ENCODE data around the gene COPB2.
A peak's percentile ranks its signal among the peaks of the same experiment; 100 is the strongest.
"Not testable (repeated sequence)": the region's sequence is repeated elsewhere in the genome, so short reads cannot be mapped to it uniquely, and the experiment has no call there.

COPB2 gene

GRCh38 chr3:139389552-139390368 lies at the start of gene COPB2:
Gene COPB2 (minus strand): TSS chr3:139389647. CDS start chr3:139389550, 97 bp downstream.
- DNase-seq (peak; percentile 99), ATAC-seq (peak; percentile 98)

- DNase-seq (no peak), ATAC-seq (no peak)
These were observed 45.4 kb upstream of the COPB2 start for GRCh38 chr3:139434764-139435307.

- ATAC-seq (no peak), DNase-seq (no peak)
These were observed 44.8 kb upstream of the COPB2 start for GRCh38 chr3:139434228-139434627.

GRCh38 chr3:139433089-139433488 lies 43.6 kb upstream of the COPB2 start:
- DNase-seq (no peak), ATAC-seq (no peak)

GRCh38 chr3:139430493-139430892 lies 41.0 kb upstream of the COPB2 start:
- DNase-seq = no peak
- no peak for ATAC-seq

- no peak for DNase-seq
- ATAC-seq = peak; percentile 49
These were observed 38.0 kb upstream of the COPB2 start for GRCh38 chr3:139427283-139428060.

GRCh38 chr3:139425745-139426400 lies 36.4 kb upstream of the COPB2 start:
- no peak for DNase-seq
- no peak for ATAC-seq

GRCh38 chr3:139423232-139423631 lies 33.8 kb upstream of the COPB2 start:
- ATAC-seq = no peak
- DNase-seq = no peak

GRCh38 chr3:139421460-139421859 lies 32.0 kb upstream of the COPB2 start:
- DNase-seq = no peak
- ATAC-seq = no peak

GRCh38 chr3:139421040-139421439 lies 31.6 kb upstream of the COPB2 start:
- no peak for DNase-seq
- no peak for ATAC-seq

- ATAC-seq (no peak), DNase-seq (no peak)
These were observed 28.7 kb upstream of the COPB2 start for GRCh38 chr3:139418144-139418543.

- DNase-seq (no peak), ATAC-seq (no peak)
These were observed 26.8 kb upstream of the COPB2 start for GRCh38 chr3:139416275-139416674.

- no peak for ATAC-seq
- DNase-seq = no peak
These were observed 25.3 kb upstream of the COPB2 start for GRCh38 chr3:139414608-139415224.

GRCh38 chr3:139412891-139413290 lies 23.4 kb upstream of the COPB2 start:
- ATAC-seq, DNase-seq: not testable (repeated sequence)

GRCh38 chr3:139401155-139401554 lies 11.7 kb upstream of the COPB2 start:
- ATAC-seq, DNase-seq: not testable (repeated sequence)

GRCh38 chr3:139396707-139397106 lies 7.3 kb upstream of the COPB2 start:
- DNase-seq (no peak), ATAC-seq (no peak)

- DNase-seq = no peak
- no peak for ATAC-seq
These were observed 4.7 kb upstream of the COPB2 start for GRCh38 chr3:139394116-139394515.

- DNase-seq = peak; percentile 44
- ATAC-seq = peak; percentile 11
These were observed 461 bp downstream of the COPB2 start for GRCh38 chr3:139388821-139389551.

GRCh38 chr3:139388077-139388476 lies 1.4 kb downstream of the COPB2 start:
- no peak for DNase-seq
- no peak for ATAC-seq

GRCh38 chr3:139382291-139382690 lies 7.2 kb downstream of the COPB2 start:
- not testable (repeated sequence) for DNase-seq, ATAC-seq

GRCh38 chr3:139380575-139380974 lies 8.9 kb downstream of the COPB2 start:
- ATAC-seq (no peak), DNase-seq (no peak)
